Measurements from ENCODE around the gene CCKAR. TPM values are rescaled to one million over a fixed set of nuclear protein-coding genes. Genes with fewer than 3 reads are reported as not detected.

CCKAR gene
- total RNA-seq, 1 donor from 2014 or later: not detected

- no peak for TF ChIP-seq CTCF (IDR thresholded peaks at IDR 0.05)
- no peak overlapping the region for H3K4me3 ChIP-seq
- no peaks in the 10 kb centered on the region for H3K4me1 ChIP-seq
- DNase-seq (ENCODE audit: low spot score in 2 of 2): no peak
- H3K27ac ChIP-seq: no peak overlapping the region
- H3K9me3 ChIP-seq: no peaks in the 10 kb centered on the region
- intact Hi-C loops (cut with DNase I): no loop called here
- H3K36me3 ChIP-seq: no peaks in the 10 kb centered on the region
- H3K27me3 ChIP-seq: no peaks in the 10 kb centered on the region
Measured at GRCh38 chr4:26478330-26478729, 12.0 kb downstream of the CCKAR start.

- H3K4me3 ChIP-seq: no peak overlapping the region
- H3K9me3 ChIP-seq: no peaks in the 10 kb centered on the region
- no peak for TF ChIP-seq CTCF (IDR thresholded peaks at IDR 0.05)
- no peaks in the 10 kb centered on the region for H3K27me3 ChIP-seq
- intact Hi-C loops (cut with DNase I): no loop called here
- H3K27ac ChIP-seq: no peak overlapping the region
- DNase-seq (ENCODE audit: low spot score in 2 of 2): no peak
- no peaks in the 10 kb centered on the region for H3K4me1 ChIP-seq
- no peaks in the 10 kb centered on the region for H3K36me3 ChIP-seq
Measured at GRCh38 chr4:26476545-26476944, 13.7 kb downstream of the CCKAR start.

GRCh38 chr4:26475716-26476115 lies 14.6 kb downstream of the CCKAR start:
- no peak for TF ChIP-seq CTCF (IDR thresholded peaks at IDR 0.05)
- intact Hi-C loops (cut with DNase I): no loop called here
- DNase-seq (ENCODE audit: low spot score in 2 of 2): no peak
- H3K4me1 ChIP-seq: no peaks in the 10 kb centered on the region
- no peaks in the 10 kb centered on the region for H3K27me3 ChIP-seq
- no peak overlapping the region for H3K4me3 ChIP-seq
- H3K27ac ChIP-seq: no peak overlapping the region
- H3K9me3 ChIP-seq: no peaks in the 10 kb centered on the region
- H3K36me3 ChIP-seq: no peaks in the 10 kb centered on the region

- Histone ChIP-seq H3K27me3 (no peaks in the 10 kb centered on the region), H3K4me1 (no peaks in the 10 kb centered on the region), H3K36me3 (no peaks in the 10 kb centered on the region), H3K4me3 (no peak overlapping the region), H3K27ac (no peak overlapping the region), H3K9me3 (no peaks in the 10 kb centered on the region)
- no peak for DNase-seq (ENCODE audit: low spot score in 2 of 2)
- intact Hi-C loops (cut with DNase I): no loop called here
- no peak for TF ChIP-seq CTCF (IDR thresholded peaks at IDR 0.05)
Measured at GRCh38 chr4:26474551-26474950, 15.7 kb downstream of the CCKAR start.

GRCh38 chr4:26473893-26474292 lies 16.4 kb downstream of the CCKAR start:
- no peak for TF ChIP-seq CTCF (IDR thresholded peaks at IDR 0.05)
- intact Hi-C loops (cut with DNase I): no loop called here
- no peaks in the 10 kb centered on the region for H3K36me3 ChIP-seq
- DNase-seq (ENCODE audit: low spot score in 2 of 2): no peak
- H3K4me1 ChIP-seq: no peaks in the 10 kb centered on the region
- no peaks in the 10 kb centered on the region for H3K27me3 ChIP-seq
- no peak overlapping the region for H3K27ac ChIP-seq
- no peak overlapping the region for H3K4me3 ChIP-seq
- H3K9me3 ChIP-seq: no peaks in the 10 kb centered on the region

- TF ChIP-seq CTCF (IDR thresholded peaks at IDR 0.05): no peak
- Histone ChIP-seq H3K9me3 (no peaks in the 10 kb centered on the region), H3K4me3 (no peak overlapping the region), H3K27ac (no peak overlapping the region), H3K4me1 (no peaks in the 10 kb centered on the region), H3K27me3 (no peaks in the 10 kb centered on the region), H3K36me3 (no peaks in the 10 kb centered on the region)
- no peak for DNase-seq (ENCODE audit: low spot score in 2 of 2)
- intact Hi-C loops (cut with DNase I): no loop called here
Measured at GRCh38 chr4:26471890-26472289, 18.4 kb downstream of the CCKAR start.
